K562 (cell line): ENCODE results near the gene DISC1. TPM values are rescaled to one million over a fixed set of nuclear protein-coding genes. Genes with fewer than 3 reads are reported as not detected.

Experiments
- ATAC-seq: fragments of 200-7000 bp; cut with Tn5 transposase; 3 replicates; pipeline ENCODE4 v1.9.1; 2020; ENCODE audit warnings: moderate library complexity
- BruUV-seq: library from RNA; stranded (reverse); fragments of 400-500 nt; replicated peaks from 2 replicates; lab custom pipeline; 2021; lab: Mats Ljungman, UMichigan
- CTCF ChIA-PET: fragments of 300-600 bp; formaldehyde crosslinking; extraction: SDS; loops from one replicate; lab custom pipeline; 2021; ENCODE audit warnings: low intra/inter-chr PET ratio; lab: Yijun Ruan, JAX
- POLR2A ChIA-PET: fragments of 300-600, 350-650 bp; sonication (Branson Sonifier 250); formaldehyde crosslinking; extraction: SDS; loops from one replicate; lab custom pipeline; 2021; ENCODE audit warnings: antibody characterized with exemption, inconsistent platforms; lab: Yijun Ruan, JAX
- DNase-seq, 4 experiments: peaks; one replicate each; pipeline versions ENCODE4 v3.0.0 to v3.0.0-alpha.2; 2011 to 2018; ENCODE audit warnings: low spot score in 3 of 4, mixed read lengths in 3 of 4; ENCODE audit errors: extremely low read depth in 1 of 4
- FAIRE-seq: peaks from 2 replicates; lab custom pipeline; 2011; peaks lifted over from hg19 to GRCh38; lab: Jason Lieb, UNC
- H2AFZ ChIP-seq: 2 replicates; pipeline ENCODE4 v1.6.0; 2011; ENCODE audit warnings: low read depth, low read length, control low read depth, inconsistent platforms
- H3K27ac ChIP-seq: fragments of 200-600 bp; 3 replicates; pipeline ENCODE4 v1.8.0; 2011; ENCODE audit warnings: low read depth, mild to moderate bottlenecking, control low read depth, inconsistent platforms, low read length, moderate library complexity, mixed read lengths; ENCODE audit errors: extremely low read depth
- H3K27me3 ChIP-seq, 2 experiments: fragments of 300-600 bp in 1 of 2; 2 replicates in 1 of 2; 3 replicates in 1 of 2; pipeline versions ENCODE4 v1.6.0 to v1.8.0; 2011; ENCODE audit warnings: inconsistent platforms in 2 of 2, low read length in 2 of 2, mild to moderate bottlenecking in 1 of 2, mixed read lengths in 1 of 2, moderate library complexity in 1 of 2; ENCODE audit not compliant: control insufficient read depth in 2 of 2, insufficient read depth in 2 of 2
- H3K36me3 ChIP-seq: fragments of 300-600 bp; 3 replicates; pipeline ENCODE4 v1.8.0; 2011; ENCODE audit warnings: mild to moderate bottlenecking, low read length, inconsistent platforms; ENCODE audit not compliant: control insufficient read depth, insufficient read depth
- H3K4me1 ChIP-seq, 2 experiments: fragments of 200-600 bp in 1 of 2; replicated peaks in 1 of 2; 2 replicates in 1 of 2; 3 replicates in 1 of 2; pipeline versions ENCODE4 v1.5.1 to v1.8.0; 2011; ENCODE audit warnings: inconsistent platforms in 2 of 2, low read length in 2 of 2, mild to moderate bottlenecking in 1 of 2, mixed read lengths in 1 of 2, moderate library complexity in 1 of 2; ENCODE audit not compliant: control insufficient read depth in 2 of 2, insufficient read depth in 2 of 2
- H3K4me2 ChIP-seq: 2 replicates; pipeline ENCODE4 v1.6.1; 2011; ENCODE audit warnings: low read length, control low read depth, inconsistent platforms, mixed read lengths; ENCODE audit not compliant: insufficient read depth
- H3K4me3 ChIP-seq: fragments of 200-600 bp; sonication (generic), shearing (Covaris generic); 2 replicates; pipeline ENCODE4 v1.5.1; 2016; ENCODE audit warnings: control low read depth, inconsistent platforms
- H3K79me2 ChIP-seq: fragments of 200-600 bp; 3 replicates; pipeline ENCODE4 v1.8.0; 2011; ENCODE audit warnings: low read length, inconsistent platforms; ENCODE audit not compliant: control insufficient read depth, insufficient read depth
- H3K9ac ChIP-seq, 2 experiments: 2 replicates each; pipeline versions ENCODE4 v1.6.0 to v1.6.1; 2011; ENCODE audit warnings: low read depth in 2 of 2, low read length in 2 of 2, control low read depth in 1 of 2, inconsistent platforms in 1 of 2, mild to moderate bottlenecking in 1 of 2, mixed read lengths in 1 of 2; ENCODE audit not compliant: insufficient read depth in 1 of 2
- H3K9me1 ChIP-seq: one replicate; pipeline ENCODE4 v1.6.0; 2011; ENCODE audit warnings: inconsistent platforms, mild to moderate bottlenecking, low read length, moderate library complexity; ENCODE audit not compliant: control insufficient read depth, insufficient read depth
- H3K9me3 ChIP-seq: replicated peaks from 2 replicates; pipeline ENCODE4 v1.5.1; 2011; ENCODE audit warnings: low read depth, low read length, inconsistent platforms; ENCODE audit not compliant: control insufficient read depth, insufficient read depth
- H4K20me1 ChIP-seq: replicated peaks from 2 replicates; pipeline ENCODE4 v1.6.1; 2011; ENCODE audit warnings: low read length, inconsistent platforms, mixed read lengths; ENCODE audit not compliant: control insufficient read depth, insufficient read depth
- CC2D1A ChIP-seq: fragments of 450-650 bp; IDR thresholded peaks from 2 replicates; pipeline ENCODE4 v1.6.1; 2017; ENCODE audit warnings: mild to moderate bottlenecking
- E2F5 ChIP-seq: sonication (generic); formaldehyde crosslinking; IDR thresholded peaks from 2 replicates; pipeline ENCODE4 v1.8.0; 2022; ENCODE audit warnings: mild to moderate bottlenecking, missing genetic modification reagents
- FOXA3 ChIP-seq, 2 experiments: fragments of 450-650 bp in 1 of 2; sonication (generic) in 1 of 2; formaldehyde crosslinking; IDR thresholded peaks in 1 of 2; conservative IDR thresholded peaks in 1 of 2; 2 replicates each; pipeline versions ENCODE4 v1.4.0 to v1.8.0; 2020 to 2022; ENCODE audit warnings: mild to moderate bottlenecking in 2 of 2, missing genetic modification reagents in 1 of 2
- HDAC2 ChIP-seq: fragments of 450-650 bp; IDR thresholded peaks from 2 replicates; pipeline ENCODE4 v1.6.1; 2016; ENCODE audit warnings: mild to moderate bottlenecking
- TBL1XR1 ChIP-seq, 2 experiments: IDR thresholded peaks; 2 replicates each; pipeline ENCODE4 v1.6.1; 2012; ENCODE audit warnings: improper control_type of control experiment in 2 of 2, low read length in 2 of 2, mild to moderate bottlenecking in 1 of 2
- TCF7L2 ChIP-seq: fragments of 150-350 bp; IDR thresholded peaks from 2 replicates; pipeline ENCODE4 v1.6.1; 2016; ENCODE audit warnings: low read depth, mild to moderate bottlenecking, low read length, moderate library complexity
- ZNF507 ChIP-seq: conservative IDR thresholded peaks from 2 replicates; pipeline ENCODE4 v1.6.1; 2017; ENCODE audit warnings: missing genetic modification characterization, missing compliant biosample characterization
- WGBS: fragments of 100-300 bp; shearing (Covaris generic); methylation state at CpG from one replicate; pipeline ENCODE4 v1.1.6; 2016; ENCODE audit warnings: low coverage, mixed read lengths; ENCODE audit not compliant: insufficient coverage; ENCODE audit errors: missing lambda C conversion rate; 5-methylcytosine and 5-hydroxymethylcytosine counted together
- in situ Hi-C: fragments of 300-500 bp; cut with MboI; formaldehyde crosslinking; loops from 4 replicates; pipeline ENCODE4 v1.15.0; 2018; ENCODE audit warnings: inconsistent platforms, mixed read lengths
- intact Hi-C: fragments of 100-400 bp; cut with micrococcal nuclease; formaldehyde crosslinking; loops from 2 replicates; pipeline ENCODE4 v1.14.2; 2022
- polyA plus RNA-seq, 8 experiments: library from polyadenylated mRNA; depleted of rRNA in 4 of 8; stranded (reverse) in 5 of 8; unstranded in 3 of 8; fragments of >200 nt; fragmentation: Nextera tagmentation in 2 of 8; fragmentation: Illumina TruSeq in 1 of 8; extraction: Ambion mirVana in 2 of 8; extraction: Trizol in 1 of 8; gene quantifications; 2 replicates each; pipeline versions ENCODE4 v1.2.1 to v1.2.3, GENCODE V29; 2011 to 2014; ENCODE audit warnings: inconsistent platforms in 1 of 8, missing spikeins in 1 of 8
- total RNA-seq, 7 experiments: library from RNA; depleted of rRNA in 6 of 7; stranded (reverse); fragments of >200 nt in 6 of 7; fragmentation: Illumina TruSeq in 2 of 7; extraction: Trizol in 2 of 7; gene quantifications; 2 replicates each; pipeline versions ENCODE4 v1.2.1 to v1.2.3, GENCODE V29; 2011 to 2021; ENCODE audit warnings: low replicate concordance in 1 of 7

Gene DISC1
- total and polyA plus RNA-seq, 9 of the 15 experiments (the other 6 are each of a cell fraction or from before 2014, with no cell fraction given), result 0.01 to 0.11 (median 0.08) TPM; not detected in 1

GRCh38 chr1:231596337-231596791 lies 30.2 kb upstream of the DISC1 start (continued):
- TF ChIP-seq TBL1XR1 (IDR thresholded peaks at IDR 0.05; ENCODE audit: low read length in 2 of 2) (no peak), CC2D1A (no peak)

- intact Hi-C loops (loop anchor here (10.0 kb wide), 1 partner anchor 683 kb away; no protein-coding TSS in a partner anchor), in situ Hi-C loops (no loop called here)
- no peaks in the 10 kb centered on the region for H3K27me3 ChIP-seq
- no peaks in the 10 kb centered on the region for H3K79me2 ChIP-seq
- no peak overlapping the region for H3K27ac ChIP-seq
- no peaks in the 10 kb centered on the region for H3K9me1 ChIP-seq
- no peaks in the 10 kb centered on the region for H3K9me3 ChIP-seq
- no peak for DNase-seq
- ChIA-PET POLR2A (no interaction called here), CTCF (no interaction called here)
- FAIRE-seq, result no peak
- no peak overlapping the region for H2AFZ ChIP-seq
- 30% methylated on average over 1 of the region's 1 CpG for WGBS
- H3K4me1 ChIP-seq, result peaks cover 0 to 3% of the 10 kb centered on the region in 2 experiments; a peak in 1 of 5 replicates
- no peak overlapping the region for H3K4me3 ChIP-seq
- no peaks in the 10 kb centered on the region for H4K20me1 ChIP-seq
- no peak overlapping the region for H3K9ac ChIP-seq
- H3K36me3 ChIP-seq, result no peaks in the 10 kb centered on the region
- no peak for ATAC-seq
- no TSS peak for BruUV-seq
- TF ChIP-seq ZNF507 (tag) (no peak), FOXA3 (CRISPR knock-in tag; conservative IDR thresholded peaks at IDR 0.05 in 1 of 2, IDR thresholded peaks at IDR 0.05 in 1 of 2) (no peak), E2F5 (CRISPR knock-in tag) (no peak), HDAC2 (no peak), TCF7L2 (no peak)
- no peak overlapping the region for H3K4me2 ChIP-seq
Observed at GRCh38 chr1:231597971-231598370, 28.6 kb upstream of the DISC1 start.
